GM12873 (cell line): ENCODE results near the gene SERINC5.

Experiments
- TF ChIP-seq, protein P1 (sequence below): IDR thresholded peaks from 2 replicates; pipeline ENCODE4 v1.5.1; 2012; ENCODE audit warnings: low read depth, mild to moderate bottlenecking, moderate library complexity, low read length, control low read depth; ENCODE audit not compliant: insufficient read depth; ENCODE audit errors: missing control alignments

Gene SERINC5

GRCh38 chr5:80116000-80116399 is 139.8 kb downstream of the SERINC5 start:
- TF ChIP-seq, protein P1, sequence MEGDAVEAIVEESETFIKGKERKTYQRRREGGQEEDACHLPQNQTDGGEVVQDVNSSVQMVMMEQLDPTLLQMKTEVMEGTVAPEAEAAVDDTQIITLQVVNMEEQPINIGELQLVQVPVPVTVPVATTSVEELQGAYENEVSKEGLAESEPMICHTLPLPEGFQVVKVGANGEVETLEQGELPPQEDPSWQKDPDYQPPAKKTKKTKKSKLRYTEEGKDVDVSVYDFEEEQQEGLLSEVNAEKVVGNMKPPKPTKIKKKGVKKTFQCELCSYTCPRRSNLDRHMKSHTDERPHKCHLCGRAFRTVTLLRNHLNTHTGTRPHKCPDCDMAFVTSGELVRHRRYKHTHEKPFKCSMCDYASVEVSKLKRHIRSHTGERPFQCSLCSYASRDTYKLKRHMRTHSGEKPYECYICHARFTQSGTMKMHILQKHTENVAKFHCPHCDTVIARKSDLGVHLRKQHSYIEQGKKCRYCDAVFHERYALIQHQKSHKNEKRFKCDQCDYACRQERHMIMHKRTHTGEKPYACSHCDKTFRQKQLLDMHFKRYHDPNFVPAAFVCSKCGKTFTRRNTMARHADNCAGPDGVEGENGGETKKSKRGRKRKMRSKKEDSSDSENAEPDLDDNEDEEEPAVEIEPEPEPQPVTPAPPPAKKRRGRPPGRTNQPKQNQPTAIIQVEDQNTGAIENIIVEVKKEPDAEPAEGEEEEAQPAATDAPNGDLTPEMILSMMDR: no peak

DNA sequence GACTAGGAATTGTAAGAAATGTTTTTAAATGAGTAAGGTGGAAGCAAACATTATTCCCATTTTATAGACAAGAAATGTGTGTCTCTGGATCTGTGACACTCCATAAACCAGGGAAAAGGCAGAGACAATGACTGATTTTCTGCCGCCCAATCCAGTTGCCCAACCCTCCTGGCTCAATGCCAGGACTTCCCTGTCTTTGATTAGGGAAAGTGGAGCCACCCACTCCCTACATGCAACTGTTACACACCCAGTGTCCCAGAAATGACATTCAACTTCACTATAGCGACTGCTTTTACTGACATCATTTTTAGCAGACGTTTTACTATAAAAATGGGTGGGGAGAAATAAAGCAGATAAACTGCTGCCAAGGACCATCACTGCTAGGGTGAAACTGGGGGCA is 141.0 kb downstream of the SERINC5 start:
- TF ChIP-seq, protein P1: no peak

DNA sequence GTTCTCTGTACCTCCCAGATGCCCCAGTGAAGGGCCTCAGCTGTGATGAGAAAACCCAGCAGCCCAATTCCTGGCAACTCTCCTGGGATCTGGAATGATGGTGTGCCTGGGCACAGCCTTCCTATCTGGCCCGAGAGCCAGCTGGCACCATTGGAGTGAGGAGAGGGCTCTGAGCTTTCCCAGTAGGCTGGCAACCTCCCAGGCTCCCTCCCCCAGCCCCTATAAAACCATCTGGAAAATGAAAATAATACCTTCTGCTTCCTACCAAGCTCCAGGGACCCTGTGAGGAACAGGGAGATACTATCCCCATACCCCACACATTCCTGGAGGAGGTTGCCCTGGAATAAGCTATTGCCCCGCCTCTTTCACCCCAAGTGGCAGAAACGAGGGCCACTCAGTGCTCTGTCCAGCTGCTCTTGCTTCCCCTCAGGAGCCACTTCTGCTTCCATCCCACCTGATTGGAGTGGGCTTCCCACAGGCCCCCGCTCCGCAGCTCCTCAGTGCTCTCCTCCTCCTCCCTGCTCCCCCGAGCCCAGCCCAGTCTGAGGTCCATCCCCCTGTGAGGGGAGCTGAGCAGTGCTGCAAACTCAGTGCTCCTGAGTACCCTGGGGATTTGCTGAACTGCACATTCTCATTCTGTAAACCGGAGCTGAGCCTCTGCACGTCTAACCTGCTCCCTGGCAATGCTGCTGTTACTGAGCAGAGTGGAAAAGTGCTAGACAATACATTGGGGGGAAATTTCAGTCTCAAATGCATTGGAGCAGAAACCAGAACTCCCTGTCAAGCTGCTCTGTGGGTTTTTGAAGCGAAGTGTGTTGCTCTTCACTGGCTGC is 146.0 kb downstream of the SERINC5 start:
- TF ChIP-seq, protein P1: no peak

GRCh38 chr5:80106916-80107315 is 148.9 kb downstream of the SERINC5 start:
- TF ChIP-seq, protein P1: no peak

DNA sequence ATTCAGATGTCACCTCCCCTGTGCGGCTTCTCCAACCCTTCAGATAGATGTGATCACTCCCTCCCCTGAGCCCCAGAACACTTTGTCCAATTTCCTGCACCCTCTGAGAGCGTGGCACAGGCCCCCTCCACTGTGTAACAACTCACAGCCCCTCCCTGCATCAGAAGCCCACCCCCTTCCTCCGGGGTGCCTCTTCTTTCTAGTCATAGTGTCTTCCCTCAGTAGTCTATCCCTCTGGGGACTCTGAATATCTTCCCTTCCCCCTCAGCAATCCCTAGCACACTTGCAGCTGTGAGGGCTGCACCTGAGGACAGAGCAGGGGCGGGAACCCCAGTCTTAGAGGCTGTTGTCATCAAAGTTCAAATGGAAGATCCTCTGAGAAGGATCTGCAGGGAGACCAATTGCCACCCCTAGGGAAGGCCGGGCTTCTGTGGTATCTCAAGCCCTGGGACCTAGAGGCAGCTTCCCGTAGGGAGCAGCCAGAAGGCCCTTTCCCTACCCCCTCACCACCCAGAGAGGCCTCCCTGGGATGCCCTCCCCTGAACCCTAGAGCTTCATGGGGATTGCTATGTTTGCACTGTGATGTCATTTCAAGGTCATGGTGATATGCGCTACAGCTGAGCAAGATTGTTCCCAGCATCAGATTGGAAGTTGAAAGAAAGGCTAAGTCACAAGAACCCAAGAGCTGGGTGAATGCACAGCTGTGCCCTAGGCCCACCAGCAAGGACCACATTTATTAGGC is 150.0 kb downstream of the SERINC5 start:
- TF ChIP-seq, protein P1: no peak

- TF ChIP-seq, protein P1: no peak
Measured at GRCh38 chr5:80103371-80103770, 152.5 kb downstream of the SERINC5 start.

GRCh38 chr5:80101993-80102392 is 153.9 kb downstream of the SERINC5 start:
- TF ChIP-seq, protein P1: no peak
